ENCODE data around the gene ST7.

The ST7 gene

DNA sequence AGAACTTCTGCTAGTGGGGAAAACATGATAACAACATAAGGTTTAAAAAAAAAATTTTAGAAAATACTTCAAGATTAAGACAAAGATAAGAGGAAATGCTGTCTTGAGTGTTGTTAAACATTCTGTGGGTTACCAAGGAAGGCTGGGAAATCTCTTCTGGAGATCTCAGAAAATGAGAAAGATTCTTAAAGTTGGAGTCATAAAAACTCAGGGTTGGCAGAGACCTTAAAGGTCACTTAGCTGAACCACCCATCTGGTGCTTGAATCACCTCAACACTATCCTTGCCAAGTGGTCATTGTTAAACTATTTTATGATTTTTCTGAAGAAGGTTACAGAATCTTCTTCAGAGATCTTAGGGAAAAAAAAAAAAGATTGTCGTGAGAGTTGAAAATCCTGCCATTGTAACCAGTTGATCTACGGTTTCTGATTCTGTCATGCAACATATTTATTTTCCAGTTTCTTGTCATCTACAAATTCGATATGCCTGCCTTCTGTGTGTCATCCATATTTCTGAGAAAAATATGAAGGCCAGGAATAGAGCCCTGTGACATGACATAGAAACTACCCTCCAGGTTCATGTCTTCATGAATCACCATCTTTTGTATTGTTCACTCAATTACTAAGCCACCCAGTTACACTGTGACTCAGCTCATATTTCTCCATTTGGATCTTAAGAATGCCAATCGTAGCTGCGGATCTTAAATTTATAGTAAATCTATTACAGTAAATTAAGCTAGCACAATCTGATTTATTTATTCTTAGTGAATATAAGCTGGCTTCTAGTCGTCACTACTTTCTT lies 179.2 kb downstream of the ST7 start:
- DNase-seq (ENCODE audit: low read depth): peak; percentile 90

DNA sequence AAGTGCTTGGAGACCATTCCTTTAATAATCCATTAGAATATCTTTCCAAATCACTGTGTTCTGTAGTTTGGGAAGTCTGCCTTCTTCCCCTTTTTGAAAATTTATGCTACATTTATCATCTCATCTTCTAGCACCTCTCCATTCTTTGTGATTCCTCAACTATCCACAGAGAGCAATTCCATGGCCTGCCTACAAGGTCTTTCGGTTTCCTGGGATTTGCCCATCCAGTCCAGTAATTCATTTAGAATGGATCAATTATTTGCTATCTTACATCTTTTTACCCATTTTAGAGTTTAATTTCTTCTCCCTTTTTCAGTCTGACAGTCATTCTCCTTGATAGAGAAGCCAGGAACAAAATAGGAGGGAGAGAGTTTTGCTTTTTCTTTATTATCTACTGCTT lies 179.8 kb downstream of the ST7 start:
- DNase-seq (ENCODE audit: low read depth): no peak

DNA sequence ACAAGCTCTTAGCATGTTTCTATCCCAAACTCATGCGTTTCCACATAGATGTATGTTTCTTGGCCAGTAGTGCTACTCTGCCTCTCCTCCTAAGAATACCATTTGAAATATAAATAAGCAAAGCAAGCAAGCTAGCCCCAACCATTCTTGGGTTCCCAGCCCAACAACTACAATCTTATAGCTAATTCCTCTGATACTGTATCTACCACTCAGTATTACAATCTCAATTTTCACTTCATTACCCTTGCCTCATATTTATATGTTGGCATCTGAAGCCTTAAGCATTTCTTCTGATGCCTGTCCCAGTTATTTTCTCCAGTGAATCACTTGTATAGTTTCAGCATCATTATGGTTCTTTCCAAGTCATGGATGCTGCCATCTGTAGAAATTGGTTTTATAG lies 181.1 kb downstream of the ST7 start:
- no peak for DNase-seq (ENCODE audit: low read depth)

DNA sequence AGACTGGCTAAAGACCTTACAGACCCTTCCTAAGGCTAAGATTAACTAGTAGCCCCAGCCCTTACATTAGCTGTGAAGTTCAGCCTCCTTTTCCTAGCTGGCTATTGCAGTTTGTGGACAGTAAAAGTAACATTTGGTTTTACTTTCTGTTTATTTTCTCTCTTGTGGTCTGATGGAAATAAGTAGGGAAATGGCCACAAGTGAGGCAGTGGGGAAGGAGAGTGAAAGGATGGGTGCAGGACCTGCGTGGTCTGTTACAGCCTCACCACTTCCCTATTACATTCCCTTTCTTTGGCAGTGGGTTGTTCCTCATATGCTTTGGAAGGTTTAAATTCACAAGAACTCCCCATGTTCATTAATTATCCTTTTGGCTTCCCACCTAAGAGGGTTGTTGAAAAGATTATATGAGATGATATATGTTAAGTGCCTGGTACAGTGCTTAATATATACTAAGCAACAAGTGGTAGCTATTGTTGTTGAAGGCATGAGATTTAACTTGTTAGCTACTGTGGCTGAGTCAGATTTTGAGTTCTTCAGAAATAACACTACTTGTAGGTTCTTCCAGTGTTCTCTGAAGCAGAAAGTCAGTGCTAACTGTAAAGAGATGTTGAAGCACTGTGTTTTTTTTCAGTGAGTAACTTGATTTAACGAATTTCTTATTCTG lies 181.7 kb downstream of the ST7 start:
- no peak for DNase-seq (ENCODE audit: low read depth)

DNA sequence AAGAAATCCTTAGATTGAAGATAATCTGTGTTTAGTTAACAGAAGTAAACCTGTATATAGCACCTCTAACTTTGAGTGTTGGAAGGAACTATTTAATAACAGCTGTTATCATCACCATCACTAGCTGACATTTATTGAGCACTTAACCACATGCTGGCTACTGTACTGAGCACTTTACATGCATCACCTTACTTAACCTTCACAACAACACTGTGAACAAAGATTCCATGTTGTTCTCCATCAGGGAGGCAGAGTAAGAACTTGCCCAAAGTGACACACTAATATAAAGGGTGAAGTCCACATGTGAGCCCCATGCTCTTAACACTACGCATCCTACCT lies 182.2 kb downstream of the ST7 start:
- DNase-seq (ENCODE audit: low read depth): no peak

DNA sequence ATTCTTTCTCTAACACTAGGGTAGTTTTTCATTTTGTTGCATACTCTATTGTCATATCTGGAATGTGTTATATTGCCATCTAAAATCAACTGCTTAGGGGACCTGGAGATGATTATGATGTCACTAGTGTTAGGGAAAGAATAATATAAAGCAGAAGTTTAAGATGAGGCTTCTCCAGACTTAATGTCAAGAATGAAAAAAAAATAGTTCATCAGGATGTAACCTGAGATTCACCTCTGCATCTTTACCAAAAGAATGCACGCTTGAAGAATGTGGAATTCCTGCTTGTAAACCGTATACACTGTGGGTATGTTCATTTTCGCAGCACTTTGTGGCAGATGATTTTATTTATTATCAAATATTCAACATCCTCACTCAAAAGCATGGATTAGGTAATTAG lies 184.6 kb downstream of the ST7 start:
- no peak for DNase-seq (ENCODE audit: low read depth)

DNA sequence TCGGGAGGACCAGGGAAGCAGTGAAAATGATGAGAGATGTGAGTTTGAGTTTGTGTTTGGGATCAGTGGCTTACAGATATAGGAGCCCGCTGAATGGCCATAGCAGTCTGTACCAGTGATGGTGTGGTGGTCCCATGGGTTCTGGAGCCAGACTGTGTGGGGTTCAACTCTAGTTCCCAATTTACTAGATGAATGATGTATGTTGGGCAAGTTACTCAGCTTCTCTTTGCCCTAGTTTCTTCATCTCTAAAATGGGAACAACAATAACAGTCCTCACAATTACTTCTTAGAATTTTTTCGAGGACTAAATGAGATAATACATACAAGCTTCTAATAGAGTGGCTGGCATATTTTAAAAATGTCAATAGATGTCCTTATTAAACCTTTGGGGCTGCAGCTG lies 185.2 kb downstream of the ST7 start:
- DNase-seq (ENCODE audit: low read depth): no peak

DNA sequence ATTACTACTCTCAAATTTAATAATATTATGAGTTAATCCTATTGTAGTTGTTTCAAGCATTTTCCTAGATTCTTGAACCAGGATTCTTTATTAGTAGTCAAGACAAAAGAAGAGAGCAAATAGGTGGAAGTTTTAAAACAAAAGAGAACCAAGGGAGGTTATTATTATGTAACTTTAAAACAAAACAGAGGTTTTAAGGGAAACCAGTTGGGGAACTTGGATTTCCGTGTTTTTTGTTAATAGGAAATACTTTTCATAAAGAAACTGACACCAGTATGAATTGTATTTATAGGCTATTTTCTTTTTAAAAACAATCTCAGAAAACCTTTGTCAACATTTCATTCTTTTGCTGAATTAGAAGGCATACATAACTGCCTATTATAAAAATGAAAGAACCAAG lies 185.7 kb downstream of the ST7 start:
- DNase-seq (ENCODE audit: low read depth): no peak

DNA sequence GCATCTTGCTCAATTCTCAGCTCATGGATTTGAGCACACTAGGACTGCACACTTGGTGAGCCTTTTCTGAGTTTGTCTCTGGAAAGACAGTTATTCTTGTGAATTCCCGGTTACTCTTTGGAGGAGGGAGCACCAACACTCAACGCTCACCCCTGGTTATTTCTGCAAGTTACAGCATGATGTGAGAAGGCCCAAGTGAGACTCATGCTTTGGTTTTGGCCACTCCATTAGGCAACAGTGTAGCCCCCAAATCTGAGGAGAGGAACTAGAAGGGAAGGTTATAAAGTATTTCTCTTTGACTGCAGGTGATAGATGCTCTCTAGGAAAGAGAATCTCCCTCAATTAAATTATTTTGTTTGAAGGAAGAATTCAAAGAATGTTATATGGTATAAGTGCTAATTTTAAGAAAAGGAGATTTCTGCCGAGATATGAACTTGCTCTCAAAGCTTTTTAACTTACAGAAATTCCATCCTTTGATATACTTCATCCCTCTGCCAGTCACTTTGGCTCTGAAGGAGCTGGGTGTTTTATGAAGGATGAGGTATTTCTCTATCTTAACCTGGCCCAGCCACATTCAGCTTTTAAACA lies 186.2 kb downstream of the ST7 start:
- DNase-seq (ENCODE audit: low read depth): no peak

DNA sequence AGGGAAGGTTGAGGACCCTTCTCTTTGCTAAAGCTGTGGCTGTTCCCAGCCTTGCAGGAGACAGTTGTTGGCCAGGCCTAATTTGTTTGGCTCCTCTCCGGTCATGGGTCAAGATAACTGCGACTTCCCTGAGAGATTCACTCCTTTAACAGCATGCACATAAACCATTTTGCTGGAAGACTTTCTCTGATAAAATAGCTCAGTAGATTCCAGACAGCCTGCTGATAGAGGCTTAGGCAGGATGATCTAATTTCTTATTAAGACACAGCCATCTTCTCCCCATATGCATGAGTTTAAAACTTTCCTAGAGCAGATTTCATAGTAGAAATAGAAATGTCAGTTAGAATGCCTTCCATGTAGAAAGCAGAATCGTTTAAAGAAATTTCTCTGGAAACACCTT lies 187.6 kb downstream of the ST7 start:
- no peak for DNase-seq (ENCODE audit: low read depth)

DNA sequence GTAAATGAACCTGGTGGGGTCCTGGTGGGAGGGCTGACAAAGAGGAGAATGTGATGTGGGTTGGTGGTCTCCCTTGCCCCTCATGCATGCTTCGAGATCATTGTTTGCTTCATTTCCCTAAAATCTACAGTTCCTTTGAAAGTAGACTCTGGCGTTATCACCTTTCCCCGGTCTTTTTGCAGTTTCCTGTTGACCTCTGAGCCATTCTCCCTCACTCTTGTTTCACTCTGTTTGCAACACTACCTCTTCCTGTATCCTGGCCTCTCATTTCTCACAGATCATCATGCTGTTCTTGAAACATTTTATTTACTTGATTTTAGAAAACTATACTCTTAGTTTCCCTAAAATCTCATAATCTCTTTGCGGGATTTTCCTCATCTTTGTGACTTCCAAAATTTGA lies 189.8 kb downstream of the ST7 start:
- no peak for DNase-seq (ENCODE audit: low read depth)

DNA sequence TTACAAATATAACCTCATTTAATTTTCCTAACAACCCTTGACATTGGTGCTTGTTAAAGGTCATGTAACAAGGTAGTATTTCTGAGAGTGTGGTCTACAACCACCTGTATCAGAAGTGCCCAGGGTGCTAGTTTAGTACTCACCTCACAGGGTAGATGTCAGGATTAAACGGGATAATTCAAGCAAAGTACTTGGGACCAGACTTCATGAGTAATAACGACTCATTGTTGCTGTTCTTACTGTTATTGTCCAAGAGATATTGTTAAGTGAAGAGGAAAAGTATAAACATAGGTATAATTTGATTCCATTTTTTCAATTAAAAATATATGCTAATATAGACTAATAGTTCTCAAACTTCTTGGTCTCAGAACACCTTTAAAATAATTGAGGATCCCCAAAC lies 190.3 kb downstream of the ST7 start:
- DNase-seq (ENCODE audit: low read depth): no peak

DNA sequence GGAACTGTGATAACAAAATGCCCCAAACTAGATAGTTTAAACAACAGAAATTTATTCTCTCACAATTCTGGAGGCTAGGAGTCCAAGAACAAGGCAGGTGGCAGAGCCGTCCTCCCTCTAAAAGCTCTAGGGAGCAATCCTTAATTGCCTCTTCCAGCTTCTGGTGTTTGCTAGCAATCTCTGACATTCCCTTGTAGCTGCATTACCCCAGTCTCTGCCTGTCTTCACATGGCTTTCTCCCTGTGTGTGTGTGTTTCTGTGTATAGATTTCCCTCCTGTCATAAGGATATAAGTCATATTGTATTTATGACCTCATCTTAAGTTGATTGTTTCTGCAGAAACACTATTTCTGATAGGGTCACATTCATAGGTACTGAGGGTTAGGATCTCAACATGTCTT lies 192.0 kb downstream of the ST7 start:
- no peak for DNase-seq (ENCODE audit: low read depth)

DNA sequence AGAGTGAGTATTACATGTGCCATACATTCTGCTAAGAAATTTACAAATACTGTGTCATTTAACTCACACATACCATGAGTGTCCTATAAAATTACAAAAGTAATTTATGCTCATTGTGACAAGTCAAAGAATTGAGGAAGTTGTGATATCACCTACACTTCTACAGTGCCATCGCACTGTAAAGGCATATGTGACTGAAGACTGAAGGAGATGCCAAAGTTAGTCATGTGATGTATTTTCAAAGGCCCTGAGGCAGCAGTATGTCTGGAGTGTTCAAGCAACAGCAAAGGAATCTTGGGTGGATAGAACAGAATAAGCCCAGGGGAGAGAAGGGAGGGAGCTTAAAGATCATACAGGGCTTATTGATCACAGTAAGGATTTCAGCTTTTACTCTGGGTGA lies 192.8 kb downstream of the ST7 start:
- DNase-seq (ENCODE audit: low read depth): no peak

DNA sequence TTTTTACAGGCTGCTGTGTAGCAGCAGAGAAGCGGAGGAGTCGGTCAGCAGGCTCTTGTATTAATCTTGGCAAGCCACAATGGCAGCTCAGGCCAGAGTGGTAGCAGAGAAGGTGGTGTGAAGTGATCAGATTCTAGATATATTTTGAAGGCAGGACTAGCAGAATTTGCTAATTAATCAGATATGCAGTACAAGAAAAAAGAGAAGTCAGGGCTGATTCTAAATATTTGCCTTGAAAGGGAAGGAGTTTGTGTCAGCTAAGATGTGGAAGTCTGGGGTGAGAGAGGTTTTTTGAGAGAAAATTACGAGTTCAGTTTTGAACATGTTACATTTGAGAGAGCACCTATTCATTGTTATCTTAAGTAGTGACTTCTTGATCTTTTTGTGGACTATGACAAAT lies 193.2 kb downstream of the ST7 start:
- DNase-seq (ENCODE audit: low read depth): no peak

DNA sequence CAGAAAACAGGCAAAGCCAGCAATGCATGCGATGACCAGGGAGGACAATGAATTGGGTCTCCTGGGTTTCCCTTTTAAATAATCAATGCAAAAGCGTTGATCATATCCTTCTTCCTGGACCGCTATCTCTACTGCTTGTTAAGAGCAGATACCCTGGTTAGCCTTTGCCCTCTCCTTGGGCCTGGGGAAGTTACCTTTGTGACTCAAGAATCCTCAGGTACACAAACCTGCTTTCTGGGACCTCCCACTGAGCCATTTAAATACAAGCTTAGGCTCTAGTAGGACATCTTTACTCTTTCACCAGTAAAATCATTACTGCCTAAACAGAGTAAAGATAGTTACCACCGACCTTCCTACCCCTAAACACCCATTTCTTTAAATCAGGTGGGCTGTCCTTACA lies 195.7 kb downstream of the ST7 start:
- DNase-seq (ENCODE audit: low read depth): no peak

DNA sequence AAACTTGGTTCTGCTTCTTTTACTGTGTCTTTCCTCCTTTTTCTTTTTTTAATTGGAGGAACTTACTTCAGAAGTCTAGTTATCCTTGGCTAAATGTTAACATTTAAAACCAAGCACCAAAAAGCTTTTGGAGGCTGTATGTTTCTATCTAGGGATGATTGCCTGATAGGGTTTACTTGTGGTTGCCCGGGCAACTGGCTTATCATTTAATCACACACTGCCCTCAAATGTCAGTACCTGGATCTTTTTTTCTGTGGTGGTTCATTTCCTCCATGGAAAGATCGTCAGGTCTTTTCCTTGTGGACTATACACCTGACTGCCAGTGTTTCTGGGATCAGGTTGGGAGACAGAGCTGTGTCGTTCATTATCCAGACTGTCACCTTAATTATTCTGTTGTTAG lies 196.4 kb downstream of the ST7 start:
- no peak for DNase-seq (ENCODE audit: low read depth)

DNA sequence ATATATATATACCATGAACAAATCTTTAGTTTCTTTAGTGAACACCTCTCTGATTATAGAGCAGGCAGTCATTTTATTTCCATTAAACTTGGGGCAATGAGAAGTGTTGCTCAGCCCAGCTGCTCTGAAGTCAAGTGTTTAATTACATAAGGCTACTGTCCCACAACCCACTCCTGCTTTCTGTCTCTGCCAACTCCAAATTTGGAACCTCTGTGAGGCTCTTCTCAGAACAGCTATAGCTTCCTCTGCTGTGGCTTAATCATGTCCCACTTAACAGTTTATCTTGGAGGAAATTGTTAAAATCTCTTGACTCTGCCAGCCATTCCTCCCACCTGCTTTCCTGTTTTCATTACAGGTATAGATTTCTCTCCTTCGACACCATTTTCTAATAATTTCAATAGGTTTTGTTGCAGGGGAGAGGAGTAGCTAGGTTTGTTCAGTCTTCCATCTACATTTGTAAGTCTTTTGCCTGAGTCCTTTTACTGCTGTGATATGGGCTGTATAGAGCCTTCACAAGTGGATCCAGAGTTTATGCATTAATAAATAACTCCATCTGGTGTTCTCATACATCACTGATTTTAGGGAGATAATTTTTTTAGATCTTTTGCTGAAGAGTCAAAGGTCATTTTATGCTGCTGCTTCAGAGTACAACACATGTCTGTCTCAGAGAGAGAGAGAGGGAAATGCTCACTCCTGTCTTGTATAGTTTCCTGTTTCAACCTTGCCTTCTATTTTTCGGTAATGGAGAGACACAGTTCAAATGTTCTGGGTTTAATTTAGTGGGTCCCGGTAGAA lies 199.1 kb downstream of the ST7 start:
- DNase-seq (ENCODE audit: low read depth): no peak

DNA sequence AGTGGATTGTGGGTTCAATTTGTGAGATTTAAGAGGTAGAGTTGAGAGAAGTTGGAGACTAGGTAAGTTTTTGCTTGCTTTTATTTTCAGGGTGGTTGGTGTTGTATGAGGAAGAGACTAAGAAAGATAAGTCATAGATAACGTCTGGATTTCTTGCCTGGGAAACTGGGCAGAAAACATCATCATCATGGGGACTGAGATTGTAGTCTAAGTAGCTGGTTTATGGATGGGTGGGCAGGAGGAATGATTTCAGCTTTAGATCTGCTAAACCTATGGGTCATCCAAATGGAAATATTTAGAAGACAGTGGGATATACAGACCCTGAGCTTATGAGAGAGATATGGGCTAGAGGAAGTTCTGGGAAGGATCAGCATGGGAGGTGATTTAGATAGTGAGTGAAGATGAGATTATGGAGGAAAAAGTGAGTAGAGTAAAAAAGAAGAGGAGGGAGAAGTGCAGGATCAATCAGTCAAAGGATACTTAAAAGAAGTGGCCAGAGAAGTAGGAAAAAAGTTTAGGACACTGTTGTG lies 199.8 kb downstream of the ST7 start:
- no peak for DNase-seq (ENCODE audit: low read depth)

DNA sequence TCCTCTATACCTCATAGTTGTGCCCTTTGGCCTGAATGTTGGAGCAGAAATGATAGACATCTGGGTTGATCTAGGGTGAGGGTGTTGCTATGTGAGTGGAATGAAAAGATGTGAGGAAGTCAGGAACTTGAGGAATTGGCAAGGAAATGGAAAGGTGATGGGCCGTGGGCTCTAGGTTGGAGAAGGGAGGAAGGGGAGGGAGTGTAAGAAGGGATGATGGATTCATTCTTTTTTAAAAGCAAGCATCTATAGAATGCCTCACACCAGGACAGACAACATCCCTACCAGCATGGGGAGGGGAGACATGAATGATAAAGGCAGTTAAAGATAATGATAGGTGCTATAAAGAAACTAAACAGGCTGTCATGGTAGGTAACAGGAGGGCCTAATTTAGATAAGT lies 201.4 kb downstream of the ST7 start:
- no peak for DNase-seq (ENCODE audit: low read depth)

DNA sequence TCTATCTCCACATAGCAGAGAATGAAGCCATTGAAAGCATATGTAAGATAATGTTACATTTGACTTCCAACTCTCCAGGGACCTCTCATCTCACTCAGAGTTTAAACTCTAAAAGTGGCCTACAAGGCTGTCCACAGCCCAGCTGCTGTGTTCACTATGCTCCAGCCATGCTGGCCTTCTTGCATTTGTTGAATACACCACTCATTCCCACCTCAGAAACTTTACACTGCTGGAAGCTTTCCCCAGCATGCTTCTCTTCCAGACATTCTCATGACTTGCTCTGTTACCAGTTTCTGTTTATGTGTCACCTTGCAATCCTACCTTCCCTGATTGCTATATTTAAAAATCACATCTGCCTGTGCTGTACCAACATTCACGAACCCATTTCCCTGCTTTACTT lies 202.4 kb downstream of the ST7 start:
- no peak for DNase-seq (ENCODE audit: low read depth)

All from GM04504 (cell line).